HG03442 (cell line): Measurements from ENCODE around the gene SEC22A.

Experiments used
- ATAC-seq: cut with Tn5 transposase; IDR thresholded peaks from one replicate; pipeline ENCODE4 v1.9.1; 2021; ENCODE audit warnings: mild to moderate bottlenecking, moderate library complexity; ENCODE audit not compliant: unreplicated experiment

SEC22A gene, protein sequence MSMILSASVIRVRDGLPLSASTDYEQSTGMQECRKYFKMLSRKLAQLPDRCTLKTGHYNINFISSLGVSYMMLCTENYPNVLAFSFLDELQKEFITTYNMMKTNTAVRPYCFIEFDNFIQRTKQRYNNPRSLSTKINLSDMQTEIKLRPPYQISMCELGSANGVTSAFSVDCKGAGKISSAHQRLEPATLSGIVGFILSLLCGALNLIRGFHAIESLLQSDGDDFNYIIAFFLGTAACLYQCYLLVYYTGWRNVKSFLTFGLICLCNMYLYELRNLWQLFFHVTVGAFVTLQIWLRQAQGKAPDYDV

DNA sequence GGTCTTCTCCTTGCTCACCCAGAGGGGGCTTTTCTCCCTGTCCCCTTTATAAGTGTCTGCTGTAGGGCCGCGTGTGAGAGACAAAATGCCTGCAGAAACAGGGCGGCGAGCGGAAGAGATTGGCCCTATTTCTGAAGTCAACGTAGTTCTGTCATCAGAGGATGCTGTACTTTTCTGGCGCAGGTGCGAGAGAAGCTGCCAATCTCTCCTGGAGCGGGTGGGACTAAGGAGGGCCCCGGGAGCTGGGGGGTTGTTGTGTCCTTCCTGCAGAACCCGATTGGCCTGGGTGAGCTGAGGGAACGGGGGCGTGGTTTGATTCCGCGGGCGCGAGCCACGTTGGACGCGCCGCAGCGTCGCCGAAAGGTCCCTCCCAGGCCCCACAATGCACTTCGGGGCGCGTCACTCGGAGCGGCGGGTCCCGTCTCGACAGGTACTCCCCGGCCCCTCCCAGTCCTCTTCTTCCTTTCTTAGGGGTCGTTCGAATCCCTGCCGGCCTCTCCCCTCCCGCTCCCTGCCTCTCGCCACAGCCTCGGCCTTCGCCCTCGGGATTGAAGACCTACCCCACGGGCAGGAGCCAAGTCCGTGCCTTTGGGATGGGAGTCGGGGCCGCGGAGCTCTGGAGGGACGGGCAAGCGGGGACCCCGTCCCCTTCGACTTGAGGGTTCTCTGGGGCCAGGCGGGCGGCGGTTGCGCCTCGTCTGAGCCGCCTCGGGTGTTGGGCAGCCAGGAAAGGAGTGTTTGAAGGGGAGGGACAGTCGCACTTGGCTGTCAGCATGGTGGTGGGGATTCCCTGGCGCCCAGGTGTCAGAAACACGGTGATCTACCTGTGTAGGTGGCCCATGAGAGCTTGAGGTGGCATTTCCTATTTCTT lies at the start of gene SEC22A:
SEC22A (plus strand) TSS at position 387 of the 871 bp plus-strand sequence. CDS start 7,275 bp downstream, outside the sequence.
- peak; percentile 98 for ATAC-seq

DNA sequence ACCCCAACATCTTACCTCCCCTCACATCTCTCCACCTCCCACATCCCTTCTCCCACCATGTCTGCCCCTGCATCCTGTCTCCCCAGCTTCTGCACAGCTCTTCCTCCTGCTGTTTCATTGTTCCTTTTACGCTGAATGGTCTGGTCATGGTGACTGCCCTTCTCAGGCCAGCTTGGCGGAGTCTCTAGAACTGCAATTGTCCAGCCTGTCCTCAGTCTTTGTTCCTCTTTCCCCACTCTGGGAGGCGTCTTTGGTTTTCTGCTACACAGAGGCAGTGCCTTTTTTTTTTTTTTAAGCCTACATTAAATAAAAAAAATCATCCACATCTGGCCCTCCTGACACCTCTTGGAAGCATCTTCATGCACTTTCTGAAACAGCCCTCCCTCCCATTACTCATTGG lies 49.1 kb upstream of the SEC22A start:
- ATAC-seq: no peak

DNA sequence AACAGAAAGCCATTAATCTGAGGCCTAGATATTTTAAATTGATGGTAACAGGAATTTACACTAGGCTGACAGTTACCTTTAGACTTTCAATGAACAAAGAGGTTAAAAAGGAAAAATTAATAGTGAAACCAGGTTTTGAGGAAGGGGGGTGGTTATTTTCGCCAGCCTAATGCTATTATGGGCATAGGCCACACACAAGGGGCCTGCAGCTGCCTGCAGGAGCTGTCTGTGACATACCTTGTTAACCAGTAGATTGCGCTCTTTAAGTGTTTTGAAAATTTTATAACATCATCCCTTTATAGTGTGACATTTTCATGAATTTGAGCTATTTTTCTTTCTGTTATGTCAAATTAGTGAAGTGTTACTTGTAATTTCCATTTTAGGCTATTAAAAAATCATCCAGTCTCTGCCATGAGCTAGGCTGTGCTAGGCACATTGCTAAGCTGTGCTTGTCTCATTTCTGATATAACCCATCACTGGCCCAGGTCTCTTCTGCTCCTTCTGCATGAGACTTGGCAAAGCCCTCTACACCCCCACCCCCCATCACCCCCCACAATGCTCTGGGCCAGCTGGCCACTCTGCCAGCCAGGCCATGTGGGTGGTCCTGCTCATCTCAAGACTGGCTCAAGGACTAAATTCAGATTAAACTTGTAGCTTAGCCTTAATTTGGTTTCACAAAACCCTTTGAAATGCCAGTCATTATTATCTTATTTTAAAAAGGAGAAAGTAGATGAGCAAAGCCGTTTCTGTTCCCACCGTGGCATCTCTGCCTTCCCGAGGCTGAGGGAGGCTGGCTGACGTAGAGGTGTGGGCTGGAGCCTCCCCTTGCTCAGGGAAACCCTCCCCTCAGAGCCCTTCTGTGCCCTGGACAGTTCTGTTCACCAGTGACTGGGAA lies 48.4 kb upstream of the SEC22A start:
- ATAC-seq: peak; percentile 54

DNA sequence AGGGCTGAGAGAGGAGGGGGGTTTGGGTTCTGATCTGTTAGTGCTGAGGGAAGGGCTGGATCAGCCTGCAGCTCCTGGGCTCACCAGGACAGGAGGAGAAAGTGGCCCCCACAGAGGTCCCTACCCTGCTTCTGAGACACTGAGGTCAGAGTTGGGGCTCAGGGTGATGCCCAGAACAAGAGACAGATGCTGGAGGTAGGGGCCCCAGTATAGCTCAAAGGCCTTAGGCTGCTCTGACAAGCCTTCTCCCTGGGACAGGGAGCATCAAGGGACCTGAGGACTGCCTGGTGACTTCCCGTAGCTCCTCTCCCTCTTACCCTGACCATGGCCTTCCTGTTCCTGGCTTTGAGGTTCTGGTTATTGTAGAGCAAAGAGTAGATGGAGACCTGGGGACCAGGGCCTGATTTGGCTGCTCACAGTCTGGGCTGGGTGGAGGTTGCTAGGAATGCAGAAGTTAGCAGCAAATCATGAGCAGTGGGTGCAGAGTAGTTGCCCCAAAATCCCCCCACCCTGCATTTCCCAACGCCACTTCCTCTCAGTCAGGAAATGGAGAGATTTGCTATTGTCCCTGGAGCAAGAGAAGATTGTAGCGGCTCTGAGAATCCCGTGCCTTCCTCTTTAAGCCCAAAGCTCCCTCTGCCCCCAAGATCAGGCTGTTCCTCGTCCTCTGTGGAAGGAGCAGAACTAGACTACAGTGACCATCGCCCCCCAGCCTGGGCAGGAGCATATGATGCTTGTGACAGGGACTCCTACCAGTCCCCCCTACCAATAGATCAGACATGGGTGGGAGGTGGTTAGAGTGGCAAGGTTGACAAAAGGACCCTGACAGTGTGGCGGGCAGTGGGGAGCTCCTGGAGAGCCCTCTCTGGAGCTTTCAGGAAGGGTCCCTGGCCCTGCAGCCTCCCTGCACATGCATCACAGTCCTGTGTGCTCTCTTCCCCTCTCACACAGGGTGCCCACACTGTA lies 47.4 kb upstream of the SEC22A start:
- no peak for ATAC-seq

DNA sequence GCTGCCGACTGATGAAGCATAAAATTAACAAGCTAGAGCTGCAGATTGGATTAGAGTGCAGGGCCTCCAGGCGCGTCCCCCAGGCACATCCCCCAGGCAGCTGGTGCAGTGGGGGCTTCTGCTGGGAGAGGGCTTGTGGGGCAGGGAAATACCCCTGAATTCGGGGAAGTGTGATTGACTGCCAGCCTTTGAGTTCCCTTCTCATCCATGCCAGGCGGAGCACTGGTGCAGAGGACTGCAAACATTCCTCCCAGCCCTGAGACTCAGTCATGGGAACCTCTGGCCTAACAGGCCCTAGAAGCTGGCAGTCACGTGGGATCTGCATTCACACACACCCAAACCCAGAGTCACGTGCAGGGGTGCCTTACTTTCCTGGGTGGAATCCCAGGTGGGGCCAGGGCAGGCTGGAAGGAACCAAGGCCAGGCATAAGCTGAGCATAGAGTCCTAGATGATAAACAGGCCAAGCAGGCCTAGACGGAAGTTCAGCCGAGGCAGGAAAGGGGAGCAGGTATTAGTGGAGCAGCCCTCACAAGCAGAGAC lies 46.2 kb upstream of the SEC22A start:
- no peak for ATAC-seq

DNA sequence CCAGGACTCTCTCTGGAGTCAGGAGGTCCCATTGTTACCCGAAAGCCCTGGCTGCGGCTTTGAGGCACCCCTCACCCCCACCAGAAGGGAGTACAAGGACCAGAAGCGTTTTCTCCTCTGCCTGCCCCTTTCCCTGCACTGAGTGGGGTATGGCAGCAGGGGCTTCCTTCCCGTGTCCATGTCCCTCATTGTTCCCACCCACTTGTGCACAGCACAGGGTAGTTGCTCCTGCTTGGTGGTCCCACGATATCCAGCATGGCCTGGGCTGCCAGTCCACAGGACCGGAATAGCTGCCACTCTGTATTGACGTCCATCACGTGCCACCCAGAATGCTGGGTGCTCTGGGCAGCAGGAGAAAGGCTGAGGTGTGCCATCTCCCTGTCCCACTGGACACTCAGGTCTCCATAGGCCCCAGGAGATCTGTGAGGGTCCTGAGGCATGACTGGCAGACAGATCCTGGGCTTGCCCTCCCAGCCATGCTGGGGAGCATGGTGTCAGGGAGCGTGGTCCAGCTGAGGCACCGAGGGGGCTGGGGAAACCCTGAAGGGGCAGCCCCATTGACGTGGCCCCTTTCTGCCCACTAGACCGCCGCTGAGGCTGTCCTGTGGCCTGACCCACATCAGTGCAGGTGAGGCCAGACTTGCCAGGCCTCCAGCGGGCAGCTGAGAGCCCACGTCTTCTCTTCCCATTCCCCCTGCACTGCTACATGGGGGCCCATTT lies 45.3 kb upstream of the SEC22A start:
- no peak for ATAC-seq

DNA sequence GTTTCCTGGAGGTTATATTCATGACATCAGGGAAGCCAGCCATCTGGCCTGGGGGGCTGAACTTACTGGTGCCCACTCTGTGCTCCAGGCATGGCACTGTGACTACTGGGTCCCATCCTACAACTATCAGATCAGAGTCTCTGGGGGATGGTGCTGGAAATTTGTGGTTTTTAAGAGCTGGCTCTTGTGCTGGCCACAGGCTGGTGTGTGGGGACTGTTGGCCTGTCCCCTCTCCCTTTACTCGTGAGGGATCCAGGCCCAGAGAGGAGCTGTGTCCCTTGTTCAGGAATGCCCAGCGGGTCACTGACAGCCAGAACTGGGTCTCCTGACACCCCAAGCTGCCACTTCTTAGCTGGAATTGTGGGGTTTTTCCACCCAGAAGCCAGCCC lies 44.5 kb upstream of the SEC22A start:
- no peak for ATAC-seq

DNA sequence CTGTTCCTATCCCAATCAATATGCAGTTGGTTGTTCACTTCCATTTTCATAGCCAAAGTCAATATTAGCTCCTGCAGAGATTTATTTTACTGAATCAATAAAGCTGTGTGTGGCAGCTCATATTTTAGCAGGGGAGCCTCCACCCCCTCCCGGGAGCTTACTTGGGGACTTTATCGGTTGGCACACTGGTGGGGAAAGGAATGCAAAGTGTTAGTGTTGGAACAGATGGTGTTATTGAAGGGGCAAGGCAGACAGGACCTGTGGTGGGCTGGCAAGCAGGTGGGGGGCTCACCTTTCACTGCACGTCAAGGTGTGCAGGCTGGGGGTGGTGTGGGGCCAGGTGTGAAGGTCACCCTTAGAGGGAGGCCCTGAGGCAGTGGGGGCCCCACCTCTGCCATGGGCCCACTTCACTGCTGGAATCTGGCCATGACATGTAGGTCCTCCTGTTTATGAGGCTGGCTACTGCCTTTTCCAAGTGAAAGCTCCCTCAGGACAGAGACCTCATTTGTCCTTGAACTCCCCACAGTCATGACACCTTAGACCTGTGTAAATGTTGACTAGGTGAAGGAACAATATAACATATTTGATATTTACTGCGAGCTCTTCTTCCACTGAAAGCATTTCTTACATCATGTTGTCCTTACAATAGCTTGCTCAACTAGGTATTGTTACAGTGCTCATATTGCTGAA lies 44.0 kb upstream of the SEC22A start:
- ATAC-seq: no peak

DNA sequence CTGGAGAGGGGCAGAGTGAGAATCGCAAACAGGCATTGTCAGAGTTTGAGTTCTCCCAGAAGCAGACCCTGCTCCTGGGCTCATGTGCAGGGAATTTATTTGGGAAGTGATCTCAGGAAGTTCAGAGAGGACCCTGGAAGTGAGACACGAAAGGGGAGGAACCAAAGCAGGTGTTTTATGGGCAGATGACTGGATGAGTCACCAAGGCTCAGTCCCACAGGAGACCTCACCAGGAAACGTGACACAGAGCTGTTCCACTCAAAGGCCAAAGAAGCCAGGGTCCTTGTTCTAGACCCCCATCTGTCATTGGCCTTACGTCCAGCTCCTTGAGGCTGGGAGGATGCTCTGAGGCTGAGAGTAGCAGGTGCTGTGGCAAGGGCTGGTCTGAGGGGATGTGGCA lies 43.4 kb upstream of the SEC22A start:
- no peak for ATAC-seq

DNA sequence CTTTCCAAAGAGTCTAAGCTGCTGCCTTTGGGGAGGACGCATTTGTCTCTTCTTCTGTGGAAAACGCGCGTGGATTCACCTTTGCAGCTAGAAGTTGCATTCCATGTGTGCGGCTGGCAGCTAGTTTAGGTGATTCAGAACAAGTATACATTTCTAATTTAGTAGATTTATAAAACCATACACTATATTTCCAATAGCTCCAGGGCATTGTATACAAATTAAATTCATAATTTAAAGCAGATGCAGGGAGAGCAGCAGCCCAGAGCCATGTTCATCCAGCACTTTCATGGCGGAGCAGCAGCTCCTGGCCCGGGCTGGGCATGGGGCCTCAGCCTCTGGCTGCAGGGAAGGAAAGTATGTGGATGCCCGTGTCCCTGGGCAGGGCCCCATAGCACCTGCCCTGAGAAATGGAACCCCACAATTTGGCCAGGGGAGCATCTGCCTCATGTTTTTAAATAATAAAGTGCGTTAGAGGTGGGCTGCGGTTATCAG lies 42.8 kb upstream of the SEC22A start:
- ATAC-seq: no peak

DNA sequence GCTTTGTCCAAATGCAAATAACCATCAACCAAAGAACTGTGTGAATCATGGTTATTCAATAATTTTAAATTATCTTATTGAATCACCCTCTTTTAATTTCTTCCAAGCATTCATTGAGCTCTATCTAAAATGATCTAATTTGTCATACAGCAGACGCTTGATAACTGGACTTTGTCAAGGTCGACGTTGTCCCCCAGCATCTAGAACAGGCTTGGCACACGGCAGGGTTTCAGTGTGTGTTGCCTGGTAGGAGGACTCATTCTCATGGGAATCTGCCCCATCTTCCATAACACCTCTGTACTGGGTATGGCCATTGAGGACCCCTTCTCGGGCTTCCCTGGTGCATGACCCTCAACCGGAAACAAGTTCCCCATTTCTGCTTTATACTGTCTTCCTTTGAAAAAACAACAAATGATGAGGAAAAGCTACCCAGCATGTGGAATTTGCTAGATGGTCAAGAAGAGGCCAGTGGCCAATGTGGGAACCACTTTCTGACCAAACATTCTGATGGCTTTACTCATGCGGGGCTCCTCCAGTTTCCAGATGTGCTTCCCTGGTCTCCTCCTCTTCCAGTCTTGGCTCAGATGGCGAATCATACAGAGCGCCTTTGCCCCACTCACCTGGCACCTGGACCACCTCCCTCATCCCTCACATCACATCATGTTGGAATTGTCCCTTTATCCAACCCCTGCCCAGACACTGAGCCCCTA lies 41.7 kb upstream of the SEC22A start:
- ATAC-seq: no peak

DNA sequence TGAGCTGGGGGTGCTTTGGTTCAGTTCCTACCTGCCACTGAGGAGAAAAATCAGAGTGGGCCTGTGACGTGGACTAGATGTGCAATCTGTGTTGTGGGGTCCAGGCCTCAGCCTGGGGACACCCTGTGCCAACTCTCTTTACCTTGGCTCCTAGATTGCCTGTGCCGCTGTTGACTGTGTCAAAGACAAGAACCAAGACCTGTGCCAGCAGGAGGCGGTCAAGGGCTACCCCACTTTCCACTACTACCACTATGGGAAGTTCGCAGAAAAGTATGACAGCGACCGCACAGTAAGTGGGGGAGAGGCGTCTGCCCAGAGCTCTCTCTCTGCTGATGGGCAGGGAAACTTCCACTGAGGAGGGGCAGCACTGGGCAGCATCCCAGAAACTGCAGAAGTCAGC lies 40.6 kb upstream of the SEC22A start:
- ATAC-seq: no peak

DNA sequence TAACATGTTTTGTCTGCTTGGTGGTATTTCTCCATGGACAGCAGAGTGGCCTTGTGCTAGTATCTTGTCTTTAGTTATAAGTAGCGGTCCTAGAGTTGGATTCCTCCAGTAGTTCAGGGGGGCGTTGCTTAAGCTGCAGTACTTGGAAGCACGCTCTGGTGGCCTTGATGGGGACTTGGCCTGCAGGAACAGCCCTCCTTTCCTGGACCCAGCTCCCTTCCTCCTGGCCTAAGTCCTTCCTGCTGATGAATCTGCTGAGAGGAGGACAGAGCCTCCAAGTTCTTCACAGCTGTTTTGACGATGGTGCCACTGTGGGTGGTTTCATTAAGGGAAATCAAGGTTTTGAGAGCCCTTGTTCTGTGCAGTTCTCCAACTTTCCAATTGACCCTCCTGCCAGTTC lies 38.6 kb upstream of the SEC22A start:
- ATAC-seq: no peak

DNA sequence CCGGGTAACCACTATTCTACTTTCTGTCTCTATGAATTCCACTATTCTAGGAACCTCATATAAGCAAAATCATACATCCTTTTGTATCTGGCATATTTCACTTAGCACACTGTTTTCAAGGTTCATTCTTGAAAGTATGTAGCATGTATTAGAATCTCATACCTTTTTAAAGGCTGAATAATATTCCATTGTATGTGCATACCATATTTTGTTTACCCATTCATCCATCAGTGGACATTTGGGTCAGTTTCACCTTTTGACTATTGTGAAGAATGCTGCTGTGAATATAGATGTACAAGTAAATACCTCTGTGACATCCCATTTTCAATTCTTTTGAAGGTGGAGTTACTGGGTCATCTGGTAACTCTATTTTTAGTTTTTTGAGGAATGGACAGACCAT lies 36.6 kb upstream of the SEC22A start:
- no peak for ATAC-seq

DNA sequence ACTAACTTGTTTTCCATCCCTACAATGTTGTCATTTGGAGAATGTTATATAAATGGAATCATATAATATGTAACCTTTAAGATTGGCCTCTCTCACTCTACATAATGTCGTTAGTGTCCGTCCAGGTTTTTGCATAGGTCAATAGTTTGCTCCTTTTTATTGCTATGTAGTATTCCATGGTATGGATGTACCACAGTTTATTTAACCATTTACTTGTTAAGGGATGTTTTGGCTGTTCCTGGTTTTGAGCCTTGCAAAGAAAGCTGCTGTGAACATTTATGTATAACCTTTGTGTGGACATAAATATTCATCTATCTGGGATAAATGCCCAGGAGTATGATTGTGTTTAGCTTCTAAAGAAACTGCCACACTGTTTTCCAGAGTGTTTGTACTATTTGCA lies 34.1 kb upstream of the SEC22A start:
- no peak for ATAC-seq

DNA sequence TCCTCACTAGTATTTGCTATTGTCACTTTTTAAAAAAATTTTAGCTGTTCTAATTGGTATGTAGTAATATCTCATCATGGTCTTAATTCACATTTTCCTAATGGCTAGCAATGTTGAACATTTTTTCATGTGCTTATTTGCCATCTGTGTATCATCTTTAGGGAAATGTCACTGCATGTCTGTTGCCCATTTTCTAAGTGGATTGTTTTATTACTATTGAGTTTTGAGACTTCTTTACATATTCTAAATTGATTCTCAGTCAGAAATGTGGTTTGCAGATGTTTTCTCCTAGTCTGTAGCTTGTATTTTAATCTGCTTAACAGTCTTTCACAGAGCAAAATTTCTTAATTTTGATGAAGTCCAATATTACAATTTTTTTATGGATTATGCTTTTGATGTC lies 33.6 kb upstream of the SEC22A start:
- ATAC-seq: no peak

DNA sequence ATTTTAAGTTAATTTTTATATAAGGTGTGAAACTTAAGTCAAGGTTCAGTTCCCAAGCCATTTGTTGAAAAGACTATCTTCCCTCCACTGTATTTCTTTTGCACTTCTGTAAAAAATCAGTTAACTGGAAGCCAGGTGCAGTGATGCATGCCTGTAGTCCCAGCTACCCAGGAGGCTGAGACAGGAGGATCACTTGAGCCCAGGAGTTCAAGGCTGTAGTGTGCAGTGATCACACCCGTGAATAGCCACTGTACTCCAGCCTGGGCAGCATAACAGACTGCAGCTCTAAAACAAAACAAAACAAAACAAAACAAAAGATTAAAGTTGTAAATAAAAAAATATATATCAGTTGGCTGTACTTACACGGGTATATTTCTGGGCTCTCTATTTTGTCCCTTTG lies 33.1 kb upstream of the SEC22A start:
- no peak for ATAC-seq

DNA sequence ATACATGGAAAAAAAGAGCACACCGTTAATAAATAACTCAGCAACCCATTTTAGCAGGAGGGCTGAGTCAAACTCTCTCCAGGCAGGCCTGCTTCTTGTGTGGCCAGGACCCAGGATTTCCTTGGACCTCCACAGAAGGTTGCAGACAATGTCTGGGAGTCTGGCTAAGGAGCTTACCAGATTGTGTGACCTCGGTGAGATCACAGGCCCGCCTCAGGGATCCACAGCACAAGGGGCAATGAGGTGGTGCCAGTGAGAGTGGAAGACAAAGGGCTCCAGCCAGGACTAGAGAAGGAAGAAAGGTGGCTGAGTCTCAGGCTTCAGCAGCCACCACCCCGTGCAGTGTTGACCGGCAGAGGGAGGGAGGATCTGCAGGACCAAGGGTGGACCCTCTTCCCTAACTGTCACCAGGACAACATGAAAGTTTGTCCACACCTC lies 32.2 kb upstream of the SEC22A start:
- no peak for ATAC-seq
